ENCODE measurements around the gene CCR5AS.

CCR5AS gene

GRCh38 chr3:46378426-46378942 is 28.4 kb downstream of the CCR5AS start:
- DNase-seq (ENCODE audit: low read depth), result peak; percentile 37

DNA sequence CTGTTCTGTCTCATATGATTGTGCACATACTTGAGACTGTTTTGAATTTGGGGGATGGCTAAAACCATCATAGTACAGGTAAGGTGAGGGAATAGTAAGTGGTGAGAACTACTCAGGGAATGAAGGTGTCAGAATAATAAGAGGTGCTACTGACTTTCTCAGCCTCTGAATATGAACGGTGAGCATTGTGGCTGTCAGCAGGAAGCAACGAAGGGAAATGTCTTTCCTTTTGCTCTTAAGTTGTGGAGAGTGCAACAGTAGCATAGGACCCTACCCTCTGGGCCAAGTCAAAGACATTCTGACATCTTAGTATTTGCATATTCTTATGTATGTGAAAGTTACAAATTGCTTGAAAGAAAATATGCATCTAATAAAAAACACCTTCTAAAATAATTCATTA is 31.1 kb downstream of the CCR5AS start:
- DNase-seq (ENCODE audit: low read depth), result no peak

DNA sequence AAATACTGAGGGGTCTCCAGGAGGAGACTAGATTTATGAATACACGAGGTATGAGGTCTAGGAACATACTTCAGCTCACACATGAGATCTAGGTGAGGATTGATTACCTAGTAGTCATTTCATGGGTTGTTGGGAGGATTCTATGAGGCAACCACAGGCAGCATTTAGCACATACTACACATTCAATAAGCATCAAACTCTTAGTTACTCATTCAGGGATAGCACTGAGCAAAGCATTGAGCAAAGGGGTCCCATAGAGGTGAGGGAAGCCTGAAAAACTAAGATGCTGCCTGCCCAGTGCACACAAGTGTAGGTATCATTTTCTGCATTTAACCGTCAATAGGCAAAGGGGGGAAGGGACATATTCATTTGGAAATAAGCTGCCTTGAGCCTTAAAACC is 31.6 kb downstream of the CCR5AS start:
- no peak for DNase-seq (ENCODE audit: low read depth)

DNA sequence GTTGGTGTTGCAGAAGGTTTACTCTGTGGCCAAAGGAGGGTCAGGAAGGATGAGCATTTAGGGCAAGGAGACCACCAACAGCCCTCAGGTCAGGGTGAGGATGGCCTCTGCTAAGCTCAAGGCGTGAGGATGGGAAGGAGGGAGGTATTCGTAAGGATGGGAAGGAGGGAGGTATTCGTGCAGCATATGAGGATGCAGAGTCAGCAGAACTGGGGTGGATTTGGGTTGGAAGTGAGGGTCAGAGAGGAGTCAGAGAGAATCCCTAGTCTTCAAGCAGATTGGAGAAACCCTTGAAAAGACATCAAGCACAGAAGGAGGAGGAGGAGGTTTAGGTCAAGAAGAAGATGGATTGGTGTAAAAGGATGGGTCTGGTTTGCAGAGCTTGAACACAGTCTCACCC is 32.1 kb downstream of the CCR5AS start:
- no peak for DNase-seq (ENCODE audit: low read depth)

GRCh38 chr3:46372492-46373359 is 34.1 kb downstream of the CCR5AS start:
- no peak for DNase-seq (ENCODE audit: low read depth)

DNA sequence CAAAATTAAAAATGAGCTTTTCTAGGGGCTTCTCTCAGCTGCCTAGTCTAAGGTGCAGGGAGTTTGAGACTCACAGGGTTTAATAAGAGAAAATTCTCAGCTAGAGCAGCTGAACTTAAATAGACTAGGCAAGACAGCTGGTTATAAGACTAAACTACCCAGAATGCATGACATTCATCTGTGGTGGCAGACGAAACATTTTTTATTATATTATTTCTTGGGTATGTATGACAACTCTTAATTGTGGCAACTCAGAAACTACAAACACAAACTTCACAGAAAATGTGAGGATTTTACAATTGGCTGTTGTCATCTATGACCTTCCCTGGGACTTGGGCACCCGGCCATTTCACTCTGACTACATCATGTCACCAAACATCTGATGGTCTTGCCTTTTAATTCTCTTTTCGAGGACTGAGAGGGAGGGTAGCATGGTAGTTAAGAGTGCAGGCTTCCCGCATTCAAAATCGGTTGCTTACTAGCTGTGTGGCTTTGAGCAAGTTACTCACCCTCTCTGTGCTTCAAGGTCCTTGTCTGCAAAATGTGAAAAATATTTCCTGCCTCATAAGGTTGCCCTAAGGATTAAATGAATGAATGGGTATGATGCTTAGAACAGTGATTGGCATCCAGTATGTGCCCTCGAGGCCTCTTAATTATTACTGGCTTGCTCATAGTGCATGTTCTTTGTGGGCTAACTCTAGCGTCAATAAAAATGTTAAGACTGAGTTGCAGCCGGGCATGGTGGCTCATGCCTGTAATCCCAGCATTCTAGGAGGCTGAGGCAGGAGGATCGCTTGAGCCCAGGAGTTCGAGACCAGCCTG is 35.1 kb downstream of the CCR5AS start:
- no peak for DNase-seq (ENCODE audit: low read depth)

GRCh38 chr3:46370839-46371518 is 35.9 kb downstream of the CCR5AS start, which contains the start of gene CCR5:
Gene CCR5 (plus strand): TSS chr3:46370946. CDS start chr3:46372903, 1,957 bp downstream.
- DNase-seq (ENCODE audit: low read depth), result no peak

GRCh38 chr3:46369675-46370132 is 37.2 kb downstream of the CCR5AS start:
- DNase-seq (ENCODE audit: low read depth), result no peak

DNA sequence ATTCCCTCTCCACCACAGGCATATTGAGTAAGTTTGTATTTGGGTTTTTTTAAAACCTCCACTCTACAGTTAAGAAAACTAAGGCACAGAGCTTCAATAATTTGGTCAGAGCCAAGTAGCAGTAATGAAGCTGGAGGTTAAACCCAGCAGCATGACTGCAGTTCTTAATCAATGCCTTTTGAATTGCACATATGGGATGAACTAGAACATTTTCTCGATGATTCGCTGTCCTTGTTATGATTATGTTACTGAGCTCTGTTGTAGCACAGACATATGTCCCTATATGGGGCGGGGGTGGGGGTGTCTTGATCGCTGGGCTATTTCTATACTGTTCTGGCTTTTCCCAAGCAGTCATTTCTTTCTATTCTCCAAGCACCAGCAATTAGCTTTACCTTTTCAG is 37.7 kb downstream of the CCR5AS start:
- DNase-seq (ENCODE audit: low read depth), result no peak

DNA sequence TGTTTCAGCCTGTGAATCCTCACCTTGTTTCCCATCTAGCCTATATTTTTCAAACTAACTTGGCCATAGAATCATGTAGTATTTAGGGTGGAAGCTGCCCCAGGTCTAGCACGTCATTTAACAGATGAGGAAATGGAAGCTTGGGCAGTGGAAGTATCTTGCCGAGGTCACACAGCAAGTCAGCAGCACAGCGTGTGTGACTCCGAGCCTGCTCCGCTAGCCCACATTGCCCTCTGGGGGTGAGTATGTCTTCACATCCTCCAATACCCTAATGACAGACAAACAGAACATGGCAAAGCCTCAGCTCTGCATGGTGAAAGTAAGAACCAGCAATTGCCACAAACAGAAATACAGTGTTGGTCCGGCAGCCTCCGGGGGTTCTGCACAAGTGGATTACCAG is 38.3 kb downstream of the CCR5AS start:
- peak; percentile 20 for DNase-seq (ENCODE audit: low read depth)

DNA sequence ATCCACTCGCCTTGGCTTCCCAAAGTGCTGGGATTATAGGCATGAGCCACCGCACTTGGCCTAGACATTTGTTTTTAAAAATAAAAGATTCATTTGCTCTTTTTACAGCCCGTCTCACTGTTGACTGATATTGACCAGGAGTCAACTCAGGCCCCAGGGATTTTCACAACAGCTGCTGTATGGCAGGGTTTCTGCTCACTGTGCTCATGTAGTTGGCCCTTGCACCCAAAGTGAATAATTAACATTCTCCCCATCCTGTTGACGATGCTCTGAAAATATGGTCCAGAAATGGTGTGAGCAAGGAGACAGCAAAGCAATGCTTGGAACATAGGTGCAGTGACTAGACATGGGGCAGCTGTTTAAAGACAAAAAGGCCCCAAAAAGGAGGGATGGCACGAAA is 39.1 kb downstream of the CCR5AS start:
- no peak for DNase-seq (ENCODE audit: low read depth)

GRCh38 chr3:46365737-46366524 is 40.9 kb downstream of the CCR5AS start:
- no peak for DNase-seq (ENCODE audit: low read depth)

GRCh38 chr3:46365041-46365440 is 41.8 kb downstream of the CCR5AS start:
- DNase-seq (ENCODE audit: low read depth), result no peak

GRCh38 chr3:46361408-46362283 is 45.2 kb downstream of the CCR5AS start:
- no peak for DNase-seq (ENCODE audit: low read depth)

DNA sequence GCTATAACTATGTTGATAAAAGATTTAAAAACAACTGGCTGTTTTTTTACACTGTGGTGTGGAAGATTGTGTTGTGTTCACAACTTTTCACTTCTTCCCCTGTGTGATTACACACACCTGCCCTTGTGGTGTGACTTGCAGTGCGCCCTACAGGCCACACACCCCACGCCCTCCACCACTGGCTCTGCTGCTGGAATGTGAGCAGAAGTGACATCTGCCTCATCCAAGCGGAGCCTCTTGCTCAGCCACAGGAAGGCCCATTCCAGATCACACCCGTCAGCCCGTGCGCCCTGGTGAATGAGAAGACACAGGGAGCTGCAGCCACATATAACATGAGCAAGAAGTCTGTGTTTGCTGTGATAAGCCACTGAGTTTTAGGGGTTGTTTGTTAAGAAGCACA is 46.0 kb downstream of the CCR5AS start:
- DNase-seq (ENCODE audit: low read depth), result no peak

DNA sequence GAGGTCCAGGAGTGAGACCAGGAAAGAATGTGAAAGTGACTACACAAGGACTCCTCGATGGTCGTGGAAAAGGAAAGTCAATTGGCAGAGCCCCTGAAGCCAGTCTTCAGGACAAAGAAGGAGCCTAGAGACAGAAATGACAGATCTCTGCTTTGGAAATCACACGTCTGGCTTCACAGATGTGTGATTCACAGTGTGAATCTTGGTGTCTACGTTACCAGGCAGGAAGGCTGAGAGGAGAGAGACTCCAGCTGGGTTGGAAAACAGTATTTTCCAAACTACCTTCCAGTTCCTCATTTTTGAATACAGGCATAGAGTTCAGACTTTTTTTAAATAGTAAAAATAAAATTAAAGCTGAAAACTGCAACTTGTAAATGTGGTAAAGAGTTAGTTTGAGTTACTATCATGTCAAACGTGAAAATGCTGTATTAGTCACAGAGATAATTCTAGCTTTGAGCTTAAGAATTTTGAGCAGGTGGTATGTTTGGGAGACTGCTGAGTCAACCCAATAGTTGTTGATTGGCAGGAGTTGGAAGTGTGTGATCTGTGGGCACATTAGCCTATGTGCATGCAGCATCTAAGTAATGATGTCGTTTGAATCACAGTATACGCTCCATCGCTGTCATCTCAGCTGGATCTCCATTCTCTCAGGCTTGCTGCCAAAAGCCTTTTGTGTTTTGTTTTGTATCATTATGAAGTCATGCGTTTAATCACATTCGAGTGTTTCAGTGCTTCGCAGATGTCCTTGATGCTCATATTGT is 47.0 kb downstream of the CCR5AS start:
- no peak for DNase-seq (ENCODE audit: low read depth)

GRCh38 chr3:46358466-46358865 is 48.4 kb downstream of the CCR5AS start:
- DNase-seq (ENCODE audit: low read depth), result no peak

GRCh38 chr3:46356909-46357308 is 50.0 kb downstream of the CCR5AS start:
- DNase-seq (ENCODE audit: low read depth), result no peak

DNA sequence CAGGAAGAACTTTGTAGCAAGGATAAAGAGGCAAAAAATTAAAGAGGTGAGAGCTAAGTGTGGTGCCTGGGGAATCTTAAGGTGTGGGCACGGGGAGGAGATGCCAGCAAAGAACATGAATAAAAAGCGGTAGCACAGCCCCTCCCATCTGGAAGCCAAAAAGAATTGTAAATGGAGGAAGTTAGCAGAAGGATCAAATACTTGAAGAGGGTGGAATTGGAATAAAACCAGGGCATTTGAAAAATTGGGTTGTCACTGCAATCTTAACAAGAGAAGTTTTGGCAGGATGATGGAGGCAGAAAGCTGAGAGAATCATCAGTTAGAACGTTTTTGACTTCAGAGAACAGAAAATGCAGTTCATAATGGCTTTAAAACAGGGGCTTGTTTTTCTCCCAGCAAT is 50.6 kb downstream of the CCR5AS start:
- DNase-seq (ENCODE audit: low read depth), result no peak

DNA sequence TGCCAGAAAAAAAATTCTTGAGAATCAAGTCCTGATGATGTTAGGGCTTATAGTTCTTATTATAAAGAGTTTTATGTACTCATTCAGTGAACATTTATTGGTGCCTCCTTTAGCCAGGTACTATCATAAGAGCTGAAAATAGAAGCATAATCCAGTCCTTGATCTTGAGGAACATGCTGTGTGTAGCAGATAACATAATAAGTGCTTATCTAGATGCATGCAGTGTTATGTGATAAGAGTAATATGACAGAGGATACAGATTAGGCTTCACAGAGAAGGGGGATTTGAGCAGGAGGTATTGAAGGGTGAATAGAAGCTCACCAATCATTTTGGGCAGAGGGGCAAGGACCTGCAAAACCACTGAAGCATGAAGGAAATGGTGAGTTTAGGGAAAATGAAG is 51.9 kb downstream of the CCR5AS start:
- no peak for DNase-seq (ENCODE audit: low read depth)
